ENCODE results near the gene FRAT1. TPM values are rescaled to one million over a fixed set of nuclear protein-coding genes. Genes with fewer than 3 reads are reported as not detected.
A peak's percentile ranks its signal among the peaks of the same experiment; 100 is the strongest.

Gene FRAT1, protein sequence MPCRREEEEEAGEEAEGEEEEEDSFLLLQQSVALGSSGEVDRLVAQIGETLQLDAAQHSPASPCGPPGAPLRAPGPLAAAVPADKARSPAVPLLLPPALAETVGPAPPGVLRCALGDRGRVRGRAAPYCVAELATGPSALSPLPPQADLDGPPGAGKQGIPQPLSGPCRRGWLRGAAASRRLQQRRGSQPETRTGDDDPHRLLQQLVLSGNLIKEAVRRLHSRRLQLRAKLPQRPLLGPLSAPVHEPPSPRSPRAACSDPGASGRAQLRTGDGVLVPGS
- total RNA-seq: 4.2 TPM
- long read RNA-seq, transcript FRAT1-201 (1 exons, 2,649 nt): major isoform, 31 of 31 reads
- long read RNA-seq, partial matches to known transcripts: 0 of 31 reads
- long read RNA-seq, other reads (novel, unspliced or antisense): 0 of 31 reads

DNA sequence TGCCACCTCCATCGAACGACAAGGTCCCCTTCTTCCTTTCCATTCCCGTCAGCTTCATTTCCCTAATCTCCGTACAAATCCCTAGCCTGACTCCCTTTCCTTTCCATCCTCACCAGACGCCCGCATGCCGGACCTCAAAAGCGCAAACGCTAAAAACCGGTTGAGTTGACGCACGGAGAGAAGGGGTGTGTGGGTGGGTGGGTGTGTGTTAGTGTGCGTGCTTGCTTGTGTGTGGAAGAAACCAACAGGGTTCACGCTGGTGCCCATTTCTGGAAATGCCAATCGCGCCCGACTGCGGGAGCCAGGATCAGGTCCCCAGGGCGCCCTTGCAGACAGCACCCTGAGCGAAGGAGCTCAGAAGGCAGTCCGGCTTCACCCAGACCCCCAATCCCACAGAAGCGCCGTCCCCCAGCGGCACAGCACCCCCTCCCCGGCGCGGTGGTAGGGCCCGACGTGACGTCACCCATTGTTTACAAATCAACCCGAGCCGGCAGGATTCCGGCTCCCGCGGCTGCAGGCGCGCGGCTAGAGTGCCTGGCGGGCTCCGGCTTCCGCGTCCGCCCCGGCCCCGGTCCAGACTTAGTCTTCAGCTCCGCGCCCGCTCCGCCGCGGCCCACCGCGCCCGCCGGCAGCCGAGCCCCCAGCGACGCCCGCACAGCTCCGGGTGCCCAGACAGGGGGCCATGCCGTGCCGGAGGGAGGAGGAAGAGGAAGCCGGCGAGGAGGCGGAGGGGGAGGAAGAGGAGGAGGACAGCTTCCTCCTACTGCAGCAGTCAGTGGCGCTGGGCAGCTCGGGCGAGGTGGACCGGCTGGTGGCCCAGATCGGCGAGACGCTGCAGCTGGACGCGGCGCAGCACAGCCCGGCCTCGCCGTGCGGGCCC, at the start of gene FRAT1:
Gene FRAT1, plus strand, starts transcription at position 500 of the 880 bp plus-strand sequence. Its CDS starts 183 bp downstream, at position 683.
- H3K27ac ChIP-seq (replicated peaks): peak within 1 kb of the TSS; percentile 99
- peak; percentile 93 for DNase-seq
- peak within 1 kb of the TSS; percentile 92 for H3K4me3 ChIP-seq
- no peaks in the 10 kb centered on the region for H3K9me3 ChIP-seq (replicated peaks)
- intact Hi-C loops (cut with micrococcal nuclease): no loop called here
- TF ChIP-seq, protein P1, sequence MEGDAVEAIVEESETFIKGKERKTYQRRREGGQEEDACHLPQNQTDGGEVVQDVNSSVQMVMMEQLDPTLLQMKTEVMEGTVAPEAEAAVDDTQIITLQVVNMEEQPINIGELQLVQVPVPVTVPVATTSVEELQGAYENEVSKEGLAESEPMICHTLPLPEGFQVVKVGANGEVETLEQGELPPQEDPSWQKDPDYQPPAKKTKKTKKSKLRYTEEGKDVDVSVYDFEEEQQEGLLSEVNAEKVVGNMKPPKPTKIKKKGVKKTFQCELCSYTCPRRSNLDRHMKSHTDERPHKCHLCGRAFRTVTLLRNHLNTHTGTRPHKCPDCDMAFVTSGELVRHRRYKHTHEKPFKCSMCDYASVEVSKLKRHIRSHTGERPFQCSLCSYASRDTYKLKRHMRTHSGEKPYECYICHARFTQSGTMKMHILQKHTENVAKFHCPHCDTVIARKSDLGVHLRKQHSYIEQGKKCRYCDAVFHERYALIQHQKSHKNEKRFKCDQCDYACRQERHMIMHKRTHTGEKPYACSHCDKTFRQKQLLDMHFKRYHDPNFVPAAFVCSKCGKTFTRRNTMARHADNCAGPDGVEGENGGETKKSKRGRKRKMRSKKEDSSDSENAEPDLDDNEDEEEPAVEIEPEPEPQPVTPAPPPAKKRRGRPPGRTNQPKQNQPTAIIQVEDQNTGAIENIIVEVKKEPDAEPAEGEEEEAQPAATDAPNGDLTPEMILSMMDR (IDR thresholded peaks at IDR 0.05; ENCODE audit: borderline replicate concordance): no peak
- no peaks in the 10 kb centered on the region for H3K36me3 ChIP-seq
- H3K4me1 ChIP-seq: peaks cover 39% of the 10 kb centered on the region
- no peaks in the 10 kb centered on the region for H3K27me3 ChIP-seq (ENCODE audit: low read depth)

DNA sequence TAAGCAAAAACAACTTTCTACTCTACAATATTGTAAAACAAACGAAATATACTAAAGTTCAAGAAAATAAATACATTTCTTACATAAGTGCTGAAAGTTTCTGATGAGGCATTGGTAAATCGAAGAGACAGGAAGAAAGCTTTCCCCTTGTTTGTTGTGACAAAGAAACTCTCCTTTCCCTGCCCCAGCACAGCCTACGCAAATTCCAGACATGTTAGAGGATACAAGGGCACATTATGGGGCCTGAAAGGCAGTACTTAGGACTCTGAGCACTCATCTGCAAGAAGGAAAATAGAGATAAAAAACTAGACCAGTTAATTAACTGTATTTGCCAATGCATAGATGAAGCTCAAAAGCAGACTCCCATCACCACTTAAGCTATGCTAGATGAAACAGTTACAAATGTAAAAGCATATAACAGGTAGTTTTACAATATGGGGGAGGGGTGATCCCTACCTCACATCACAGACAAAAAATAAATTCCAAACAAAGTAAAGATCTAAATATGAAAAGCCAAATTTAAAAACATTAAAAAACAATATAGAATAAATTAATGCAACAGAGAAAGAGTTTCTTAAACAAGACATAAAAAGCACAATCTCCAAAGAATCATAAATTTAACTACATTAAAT, 48.4 kb upstream of the FRAT1 start:
- Histone ChIP-seq H3K9me3 (replicated peaks) (peaks cover 3% of the 10 kb centered on the region), H3K4me1 (peaks cover 11% of the 10 kb centered on the region), H3K36me3 (peaks cover 4% of the 10 kb centered on the region), H3K27ac (replicated peaks) (no peak overlapping the region), H3K27me3 (ENCODE audit: low read depth) (no peaks in the 10 kb centered on the region), H3K4me3 (peak overlapping the region; percentile 5)
- intact Hi-C loops (cut with micrococcal nuclease): no loop called here
- DNase-seq: no peak
- TF ChIP-seq, protein P1 (IDR thresholded peaks at IDR 0.05; ENCODE audit: borderline replicate concordance): no peak

DNA sequence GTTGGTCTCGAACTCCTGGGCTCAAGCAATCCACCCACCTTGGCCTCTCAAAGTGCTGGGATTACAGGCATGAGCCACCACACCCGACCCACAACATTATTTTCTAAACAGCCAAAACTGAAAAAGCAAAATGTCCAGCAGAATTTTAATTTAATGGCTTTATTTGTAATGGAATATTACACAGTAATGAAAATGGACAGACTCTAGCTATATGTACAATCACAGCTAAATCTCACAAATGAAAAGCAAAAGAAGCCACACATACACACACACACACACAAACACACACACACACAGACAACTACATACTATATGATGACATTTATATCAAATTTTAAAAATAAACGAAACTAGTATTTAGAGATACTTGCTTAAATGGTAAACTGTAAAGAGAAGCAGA, 45.4 kb upstream of the FRAT1 start:
- TF ChIP-seq, protein P1 (IDR thresholded peaks at IDR 0.05; ENCODE audit: borderline replicate concordance): no peak
- Histone ChIP-seq H3K36me3 (no peaks in the 10 kb centered on the region), H3K9me3 (replicated peaks) (peaks cover 3% of the 10 kb centered on the region), H3K27ac (replicated peaks) (no peak overlapping the region), H3K27me3 (ENCODE audit: low read depth) (no peaks in the 10 kb centered on the region), H3K4me3 (no peak overlapping the region), H3K4me1 (peaks cover 16% of the 10 kb centered on the region)
- intact Hi-C loops (cut with micrococcal nuclease): no loop called here
- DNase-seq: no peak

DNA sequence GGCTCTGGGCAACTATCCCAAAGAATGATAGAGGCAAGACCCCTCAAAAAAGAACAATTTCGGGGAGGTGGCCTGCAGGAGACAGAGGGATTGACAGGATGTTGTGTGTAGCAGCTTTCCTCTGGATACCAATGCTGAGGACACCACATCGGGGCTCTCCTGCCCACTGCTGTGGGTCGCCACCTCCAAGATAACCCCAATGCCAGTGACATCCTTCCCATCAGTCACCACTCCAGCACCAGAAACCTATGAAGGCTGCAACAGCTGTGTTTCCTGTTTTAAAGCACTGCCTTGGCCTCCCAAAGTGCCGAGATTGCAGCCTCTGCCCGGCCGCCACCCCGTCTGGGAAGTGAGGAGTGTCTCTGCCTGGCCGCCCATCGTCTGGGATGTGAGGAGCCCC, 44.2 kb upstream of the FRAT1 start:
- Histone ChIP-seq H3K4me1 (peaks cover 26% of the 10 kb centered on the region), H3K36me3 (no peaks in the 10 kb centered on the region), H3K4me3 (no peak overlapping the region), H3K27me3 (ENCODE audit: low read depth) (no peaks in the 10 kb centered on the region), H3K9me3 (replicated peaks) (peaks cover 3% of the 10 kb centered on the region), H3K27ac (replicated peaks) (no peak overlapping the region)
- intact Hi-C loops (cut with micrococcal nuclease): loop anchor here (5.0 kb wide), 1 partner anchor 57 kb away; the partner anchor contains the start of gene FRAT2
- DNase-seq: no peak
- TF ChIP-seq, protein P1 (IDR thresholded peaks at IDR 0.05; ENCODE audit: borderline replicate concordance): no peak

DNA sequence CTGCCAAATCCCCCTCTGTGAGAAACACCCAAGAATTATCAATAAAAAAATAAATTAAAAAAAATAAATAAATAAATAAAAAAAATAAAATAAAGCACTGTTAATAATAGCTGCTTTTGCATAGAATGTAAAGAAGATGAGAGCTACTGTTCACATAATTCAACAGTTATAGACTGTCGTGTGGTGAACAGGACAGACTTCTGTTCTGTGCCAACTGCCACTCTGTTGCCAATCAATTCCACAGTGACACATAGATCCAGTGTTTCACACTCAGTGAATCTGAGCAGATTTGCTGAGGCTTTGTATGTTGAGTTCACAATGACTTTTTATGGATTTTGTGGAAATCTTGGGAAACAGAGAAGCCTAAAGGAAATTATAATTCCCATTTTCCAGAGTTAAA, 41.5 kb upstream of the FRAT1 start:
- Histone ChIP-seq H3K27ac (replicated peaks) (no peak overlapping the region), H3K9me3 (replicated peaks) (no peaks in the 10 kb centered on the region), H3K36me3 (no peaks in the 10 kb centered on the region), H3K4me3 (no peak overlapping the region), H3K27me3 (ENCODE audit: low read depth) (no peaks in the 10 kb centered on the region), H3K4me1 (peaks cover 26% of the 10 kb centered on the region)
- intact Hi-C loops (cut with micrococcal nuclease): loop anchor here (5.0 kb wide), 1 partner anchor 55 kb away; the partner anchor contains the start of gene FRAT2
- no peak for DNase-seq
- TF ChIP-seq, protein P1 (IDR thresholded peaks at IDR 0.05; ENCODE audit: borderline replicate concordance): no peak

All from left ventricle myocardium inferior (tissue), 1 donor.